Spleen (tissue), 11 donors: Measurements from ENCODE around the gene FAM110D. TPM values are rescaled to one million over a fixed set of nuclear protein-coding genes. Genes with fewer than 3 reads are reported as not detected.
A peak's percentile ranks its signal among the peaks of the same experiment; 100 is the strongest.

Experiments used
- DNase-seq: peaks from one replicate; pipeline ENCODE4 v3.0.0-alpha.2; 2020
- H3K27ac ChIP-seq, 8 donors: fragments of 200-600 bp; sonication (generic) in 7 of 8; 1 replicate in 4 of 8; 2 replicates in 4 of 8; pipeline versions ENCODE4 v1.5.0 to v1.8.0; 2016 to 2021; ENCODE audit warnings: inconsistent platforms in 4 of 8, mild to moderate bottlenecking in 4 of 8, moderate library complexity in 1 of 8
- H3K27me3 ChIP-seq, 7 donors: fragments of 200-600 bp; sonication (generic) in 6 of 7; replicated peaks in 1 of 7; 1 replicate in 4 of 7; 2 replicates in 3 of 7; pipeline versions ENCODE4 v1.5.0 to v1.8.0; 2016 to 2021; ENCODE audit warnings: inconsistent platforms in 3 of 7, mild to moderate bottlenecking in 1 of 7
- H3K36me3 ChIP-seq, 6 donors: fragments of 200-600 bp; sonication (generic) in 5 of 6; 1 replicate in 4 of 6; 2 replicates in 2 of 6; pipeline versions ENCODE4 v1.5.0 to v1.8.0; 2016 to 2021; ENCODE audit warnings: inconsistent platforms in 2 of 6
- H3K4me1 ChIP-seq, 6 donors: fragments of 200-600 bp; sonication (generic) in 5 of 6; 1 replicate in 3 of 6; 2 replicates in 3 of 6; pipeline versions ENCODE4 v1.5.0 to v1.8.0; 2016 to 2021; ENCODE audit warnings: inconsistent platforms in 3 of 6
- H3K4me3 ChIP-seq, 8 donors: fragments of 200-600 bp; sonication (generic) in 7 of 8; 1 replicate in 4 of 8; 2 replicates in 4 of 8; pipeline versions ENCODE4 v1.5.0 to v1.8.0; 2016 to 2021; ENCODE audit warnings: inconsistent platforms in 4 of 8, mild to moderate bottlenecking in 4 of 8, moderate library complexity in 2 of 8
- H3K9me3 ChIP-seq, 8 donors: fragments of 200-600 bp; sonication (generic) in 7 of 8; 1 replicate in 4 of 8; 2 replicates in 4 of 8; pipeline versions ENCODE4 v1.5.0 to v1.8.0; 2016 to 2021; ENCODE audit warnings: inconsistent platforms in 4 of 8
- POLR2A ChIP-seq, 3 donors: fragments of 450-650 bp; IDR thresholded peaks; one replicate each; pipeline ENCODE4 v1.5.1; 2017; ENCODE audit warnings: antibody characterized with exemption in 3 of 3, mild to moderate bottlenecking in 1 of 3
- POLR2AphosphoS5 ChIP-seq, 3 donors: sonication (generic); formaldehyde crosslinking; IDR thresholded peaks; one replicate each; pipeline ENCODE4 v1.5.1; 2017; ENCODE audit warnings: antibody characterized with exemption in 3 of 3
- WGBS, 5 donors: extraction: QIAGEN DNeasy Blood & Tissue Kit in 3 of 5; methylation state at CpG; one replicate each; pipeline versions ENCODE4 v1.1.5 to v1.1.7; 2013 to 2018; 5-methylcytosine and 5-hydroxymethylcytosine counted together
- intact Hi-C: fragments of 100-400 bp; cut with DNase I; formaldehyde crosslinking; loops from one replicate; pipeline ENCODE4 v1.15.0; 2023; ENCODE audit warnings: low total_unique reads
- polyA plus RNA-seq, 3 donors: library from polyadenylated mRNA; stranded (reverse); fragments of 200-250 nt; gene quantifications; one replicate each; pipeline ENCODE4 v1.2.1, GENCODE V29; 2013
- total RNA-seq, 7 donors: library from RNA; depleted of rRNA in 3 of 7; stranded (reverse); fragments of >200 nt in 3 of 7; fragmentation: NEBNext Ultra II Directional in 4 of 7; extraction: Animal tissue kit (Norgen Biotek cat#: 25700) in 4 of 7; gene quantifications; one replicate each; pipeline versions ENCODE4 v1.1.0 to v1.2.1, GENCODE V29; 2016 to 2021
- TF ChIP-seq, protein P1 (sequence below), 11 experiments: fragments of 200-600 bp in 7 of 11; fragments of 450-650 bp in 4 of 11; sonication (generic) in 4 of 11; IDR thresholded peaks in 8 of 11; conservative IDR thresholded peaks in 3 of 11; 1 replicate in 7 of 11; 2 replicates in 4 of 11; pipeline versions ENCODE4 v1.4.0 to v1.8.0; 2016 to 2021; ENCODE audit warnings: antibody characterized with exemption in 11 of 11, inconsistent platforms in 4 of 11, mild to moderate bottlenecking in 1 of 11
- donor health status: healthy with polysubstance abuse.
- donor health status: DM: no; HTN: no; CAD: no; lungs with moderate emphysema.
- donor health status: DM: no; HTN: no; CAD: no.
- donor health status: Bipolar disorder and iron deficiency.
- donor health status: healthy.
- donor health status: DM: no; HTN: no; CAD: no.
- donor health status: DM: yes; HTN: yes; CAD: no.

FAM110D gene
- total and polyA plus RNA-seq, 10 donors: 0.44 to 5.9 (median 1.2) TPM

GRCh38 chr1:26148887-26149286 lies 10.0 kb upstream of the FAM110D start:
- intact Hi-C loops: loop anchor here (10.0 kb wide), 1 partner anchor 114 kb away; no protein-coding TSS in a partner anchor
- TF ChIP-seq, protein P1, sequence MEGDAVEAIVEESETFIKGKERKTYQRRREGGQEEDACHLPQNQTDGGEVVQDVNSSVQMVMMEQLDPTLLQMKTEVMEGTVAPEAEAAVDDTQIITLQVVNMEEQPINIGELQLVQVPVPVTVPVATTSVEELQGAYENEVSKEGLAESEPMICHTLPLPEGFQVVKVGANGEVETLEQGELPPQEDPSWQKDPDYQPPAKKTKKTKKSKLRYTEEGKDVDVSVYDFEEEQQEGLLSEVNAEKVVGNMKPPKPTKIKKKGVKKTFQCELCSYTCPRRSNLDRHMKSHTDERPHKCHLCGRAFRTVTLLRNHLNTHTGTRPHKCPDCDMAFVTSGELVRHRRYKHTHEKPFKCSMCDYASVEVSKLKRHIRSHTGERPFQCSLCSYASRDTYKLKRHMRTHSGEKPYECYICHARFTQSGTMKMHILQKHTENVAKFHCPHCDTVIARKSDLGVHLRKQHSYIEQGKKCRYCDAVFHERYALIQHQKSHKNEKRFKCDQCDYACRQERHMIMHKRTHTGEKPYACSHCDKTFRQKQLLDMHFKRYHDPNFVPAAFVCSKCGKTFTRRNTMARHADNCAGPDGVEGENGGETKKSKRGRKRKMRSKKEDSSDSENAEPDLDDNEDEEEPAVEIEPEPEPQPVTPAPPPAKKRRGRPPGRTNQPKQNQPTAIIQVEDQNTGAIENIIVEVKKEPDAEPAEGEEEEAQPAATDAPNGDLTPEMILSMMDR (IDR thresholded peaks at IDR 0.05 in 8 of 11, conservative IDR thresholded peaks at IDR 0.05 in 3 of 11): no peak
- no peak for TF ChIP-seq POLR2AphosphoS5 (IDR thresholded peaks at IDR 0.05)
- TF ChIP-seq POLR2A (IDR thresholded peaks at IDR 0.05): no peak
- H3K27me3 ChIP-seq: peaks cover 0 to 4% (median 0%) of the 10 kb centered on the region in 7 donors

DNA sequence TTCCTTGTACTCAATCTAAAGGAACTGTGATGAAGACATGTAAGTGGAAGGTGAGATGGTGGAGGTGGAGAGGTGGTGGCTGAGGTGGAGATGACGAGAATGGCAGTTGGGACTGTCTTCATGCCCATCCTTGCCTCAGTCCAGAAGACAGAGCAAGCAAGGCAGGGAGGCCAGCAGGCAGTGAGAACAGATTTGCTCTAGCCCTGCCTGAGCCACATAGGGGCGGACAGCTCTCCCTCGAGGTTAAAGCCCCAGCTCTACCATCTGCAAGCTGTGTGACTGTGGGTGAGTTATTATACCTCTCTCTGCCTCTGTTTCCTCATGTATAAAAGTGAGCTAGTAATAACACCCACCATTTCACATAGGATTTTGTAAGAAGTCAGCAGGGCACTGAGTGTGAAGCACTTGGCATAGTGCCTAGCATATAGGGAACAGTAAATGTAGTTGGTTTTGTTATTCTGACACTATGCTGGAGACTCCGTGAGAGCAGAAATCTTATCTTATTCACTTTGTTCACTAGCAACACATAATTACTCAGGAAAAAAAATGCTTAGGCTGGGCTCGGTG lies 4.8 kb upstream of the FAM110D start:
- H3K4me3 ChIP-seq: no peak overlapping the region

More at GRCh38 chr1:26148887-26149286, 10.0 kb upstream of the FAM110D start:
- H3K9me3 ChIP-seq: no peaks in the 10 kb centered on the region
- H3K36me3 ChIP-seq: no peaks in the 10 kb centered on the region
- no peak overlapping the region for H3K4me3 ChIP-seq
- no peak overlapping the region for H3K27ac ChIP-seq
- H3K4me1 ChIP-seq: peaks cover 2 to 13% (median 6%) of the 10 kb centered on the region in 6 donors
- no peak for DNase-seq

DNA sequence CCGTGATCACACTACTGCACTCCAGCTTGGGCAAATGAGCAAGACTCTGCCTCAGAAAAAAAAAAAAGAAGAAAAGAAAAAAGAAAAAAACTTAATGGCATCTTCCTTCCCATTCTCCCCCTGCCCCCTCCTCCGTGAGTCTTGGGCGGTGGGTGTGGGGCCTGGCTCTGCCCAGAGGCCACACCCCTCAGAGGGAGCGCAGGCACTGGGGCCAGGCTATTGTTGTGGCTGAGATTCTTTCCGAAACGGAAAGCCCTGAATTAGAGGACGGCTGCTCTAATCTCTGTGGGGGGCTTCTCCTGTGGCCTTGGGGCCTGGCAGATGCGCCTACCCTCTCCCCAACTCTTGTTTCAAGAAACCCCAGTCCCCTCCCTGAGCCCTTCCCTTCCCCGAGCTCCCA lies 4.1 kb upstream of the FAM110D start:
- no peak for TF ChIP-seq POLR2A (IDR thresholded peaks at IDR 0.05)
- H3K27ac ChIP-seq: no peak overlapping the region
- WGBS, 5 donors: 41 to 60% (median 48%) methylated on average over 9 of the region's 9 CpGs
- no peak for DNase-seq
- no peak overlapping the region for H3K4me3 ChIP-seq
- H3K27me3 ChIP-seq: peaks cover 0 to 52% (median 22%) of the 10 kb centered on the region in 7 donors
- H3K9me3 ChIP-seq: no peaks in the 10 kb centered on the region
- intact Hi-C loops: no loop called here
- H3K36me3 ChIP-seq: no peaks in the 10 kb centered on the region
- H3K4me1 ChIP-seq: peaks cover 5 to 43% (median 20%) of the 10 kb centered on the region in 6 donors

More for the DNA sequence above, 4.8 kb upstream of the FAM110D start:
- H3K9me3 ChIP-seq: no peaks in the 10 kb centered on the region
- H3K27ac ChIP-seq: no peak overlapping the region
- no peaks in the 10 kb centered on the region for H3K36me3 ChIP-seq
- DNase-seq: no peak
- TF ChIP-seq POLR2A (IDR thresholded peaks at IDR 0.05) (no peak), POLR2AphosphoS5 (IDR thresholded peaks at IDR 0.05) (no peak)
- TF ChIP-seq, protein P1 (IDR thresholded peaks at IDR 0.05 in 8 of 11, conservative IDR thresholded peaks at IDR 0.05 in 3 of 11): no peak
- intact Hi-C loops: no loop called here
- peaks cover 0 to 45% (median 22%) of the 10 kb centered on the region in 7 donors for H3K27me3 ChIP-seq
- 69 to 75% (median 74%) methylated on average over 5 of the region's 5 CpGs for WGBS, 5 donors
- peaks cover 5 to 36% (median 20%) of the 10 kb centered on the region in 6 donors for H3K4me1 ChIP-seq

DNA sequence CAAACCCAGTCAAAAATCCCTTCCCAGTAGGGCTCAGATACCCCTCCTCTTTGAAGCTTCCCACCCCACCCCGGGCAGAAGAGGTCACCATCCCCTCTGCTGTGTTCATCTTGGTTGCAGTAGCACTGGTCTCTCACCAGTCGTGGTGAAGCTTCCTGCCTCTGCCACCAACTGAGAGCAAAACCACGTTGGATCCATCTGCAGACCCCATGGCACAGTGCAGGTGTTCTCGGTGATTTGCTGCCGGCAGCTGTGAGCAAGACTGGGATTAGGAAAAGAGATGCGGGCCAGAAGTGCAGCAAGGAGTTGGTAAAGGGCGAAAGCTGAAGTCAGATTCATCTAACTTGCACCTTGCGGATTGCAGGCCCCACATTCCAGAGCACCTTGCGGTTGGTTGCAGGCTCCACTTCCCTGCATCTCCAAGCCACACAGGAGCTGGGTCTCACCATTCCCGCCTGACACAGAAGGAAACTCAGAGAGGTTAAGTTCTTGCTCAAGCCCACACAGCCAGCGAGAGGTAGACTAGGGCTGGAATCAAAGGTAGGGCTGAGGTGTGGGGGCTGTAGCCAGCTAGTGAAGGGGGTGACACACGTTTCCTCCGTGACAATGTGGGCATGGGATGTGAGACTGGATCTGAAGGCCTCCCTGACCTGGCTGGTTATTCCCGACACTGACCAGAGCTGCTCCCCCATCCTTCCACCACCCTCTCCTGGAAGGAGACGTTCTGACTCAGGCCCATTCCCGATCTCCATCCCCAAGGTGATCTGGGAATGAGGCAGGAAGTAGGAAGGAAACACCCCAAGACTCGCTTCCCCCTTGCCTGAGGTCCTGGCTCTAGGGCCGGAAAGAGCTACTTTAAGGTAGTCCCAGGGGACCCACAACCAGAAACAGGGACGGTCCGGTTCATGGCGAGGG lies 3.3 kb upstream of the FAM110D start:
- no peaks in the 10 kb centered on the region for H3K9me3 ChIP-seq
- no peak for DNase-seq
- 46 to 60% (median 47%) methylated on average over 21 of the region's 21 CpGs for WGBS, 5 donors
- peaks cover 0 to 61% (median 22%) of the 10 kb centered on the region in 7 donors for H3K27me3 ChIP-seq
- no peaks in the 10 kb centered on the region for H3K36me3 ChIP-seq
- H3K4me3 ChIP-seq: peak overlapping the region in 1 of 8 donors; percentile 8
- TF ChIP-seq POLR2A (IDR thresholded peaks at IDR 0.05) (no peak), POLR2AphosphoS5 (IDR thresholded peaks at IDR 0.05) (peak in 1 of 3 donors; percentile 11)
- intact Hi-C loops: no loop called here
- H3K27ac ChIP-seq: no peak overlapping the region
- H3K4me1 ChIP-seq: peaks cover 5 to 51% (median 22%) of the 10 kb centered on the region in 6 donors
